HepG2 (cell line): ENCODE results near the gene CCDC74B. TPM values are rescaled to one million over a fixed set of nuclear protein-coding genes. Genes with fewer than 3 reads are reported as not detected.
"Not testable (repeated sequence)": the region's sequence is repeated elsewhere in the genome, so short reads cannot be mapped to it uniquely, and the experiment has no call there.

Experiments
- ATAC-seq: fragments of 200-7000 bp; cut with Tn5 transposase; 3 replicates; pipeline ENCODE4 v1.9.1; 2020; ENCODE audit warnings: mild to moderate bottlenecking, moderate library complexity
- BruUV-seq: library from RNA; stranded (reverse); fragments of 400-500 nt; replicated peaks from 2 replicates; lab custom pipeline; 2021; lab: Mats Ljungman, UMichigan
- CTCF ChIA-PET: fragments of 300-600 bp; formaldehyde crosslinking; extraction: SDS; loops from one replicate; lab custom pipeline; 2021; ENCODE audit warnings: low total read pairs, inconsistent platforms, low intra/inter-chr PET ratio; lab: Yijun Ruan, JAX
- POLR2A ChIA-PET: fragments of 350-600 bp; sonication (Branson Sonifier 250); formaldehyde crosslinking; loops from one replicate; lab custom pipeline; 2020; ENCODE audit warnings: antibody characterized with exemption, inconsistent platforms; lab: Yijun Ruan, JAX
- DNase-seq: peaks from one replicate; pipeline ENCODE4 v3.0.0-alpha.2; 2015; ENCODE audit warnings: low spot score
- FAIRE-seq: peaks from 3 replicates; lab custom pipeline; 2011; peaks lifted over from hg19 to GRCh38; lab: Jason Lieb, UNC
- H2AFZ ChIP-seq: one replicate; pipeline ENCODE4 v1.6.1; 2011; ENCODE audit warnings: low read length, inconsistent platforms
- H3K27ac ChIP-seq: fragments of 300-600 bp; 3 replicates; pipeline ENCODE4 v1.8.0; 2011; ENCODE audit warnings: mixed run types, mild to moderate bottlenecking, mixed read lengths, low read length, inconsistent platforms; ENCODE audit not compliant: insufficient read depth; ENCODE audit errors: extremely low read length
- H3K27me3 ChIP-seq, 2 experiments: fragments of 200-600 bp in 1 of 2; 2 replicates in 1 of 2; 3 replicates in 1 of 2; pipeline versions ENCODE4 v1.6.0 to v1.8.0; 2011; ENCODE audit warnings: low read length in 2 of 2, mild to moderate bottlenecking in 2 of 2, moderate library complexity in 2 of 2, inconsistent platforms in 1 of 2; ENCODE audit not compliant: insufficient read depth in 2 of 2, control insufficient read depth in 1 of 2
- H3K36me3 ChIP-seq, 2 experiments: fragments of 200-600 bp in 1 of 2; replicated peaks in 1 of 2; 2 replicates in 1 of 2; 3 replicates in 1 of 2; pipeline versions ENCODE4 v1.5.1 to v1.8.0; 2011; ENCODE audit warnings: low read length in 2 of 2, inconsistent platforms in 1 of 2; ENCODE audit not compliant: insufficient read depth in 2 of 2, control insufficient read depth in 1 of 2
- H3K4me1 ChIP-seq: 2 replicates; pipeline ENCODE4 v1.5.1; 2012; ENCODE audit warnings: low read length, inconsistent platforms; ENCODE audit not compliant: insufficient read depth
- H3K4me2 ChIP-seq: 2 replicates; pipeline ENCODE4 v1.6.0; 2011; ENCODE audit warnings: low read depth, low read length, inconsistent platforms
- H3K4me3 ChIP-seq, 3 experiments: fragments of 200-600 bp in 1 of 3; sonication (generic), shearing (Covaris generic) in 1 of 3; replicated peaks in 1 of 3; 2 replicates each; pipeline ENCODE4 v1.5.1; 2011 to 2016; ENCODE audit warnings: low read length in 3 of 3, inconsistent platforms in 2 of 3, low read depth in 2 of 3, mild to moderate bottlenecking in 2 of 3, control low read depth in 1 of 3, mixed read lengths in 1 of 3; ENCODE audit not compliant: insufficient read depth in 1 of 3
- H3K79me2 ChIP-seq: one replicate; pipeline ENCODE4 v1.6.1; 2011; ENCODE audit warnings: low read length, inconsistent platforms; ENCODE audit not compliant: insufficient read depth
- H3K9ac ChIP-seq: 2 replicates; pipeline ENCODE4 v1.6.0; 2011; ENCODE audit warnings: mild to moderate bottlenecking, low read depth, low read length, inconsistent platforms; ENCODE audit not compliant: insufficient read depth
- H3K9me3 ChIP-seq: 2 replicates; pipeline ENCODE4 v1.5.1; 2012; ENCODE audit warnings: mild to moderate bottlenecking, low read length
- H4K20me1 ChIP-seq: 2 replicates; pipeline ENCODE4 v1.6.0; 2011; ENCODE audit warnings: inconsistent platforms, mild to moderate bottlenecking, low read length, moderate library complexity; ENCODE audit not compliant: insufficient read depth
- AGO2 ChIP-seq: fragments of 200-400 bp; formaldehyde crosslinking; optimal IDR thresholded peaks from 2 replicates; pipeline ENCODE3; 2017; ENCODE audit warnings: mild to moderate bottlenecking, low read depth, low read length, moderate library complexity
- FOSL2 ChIP-seq: sonication (generic); formaldehyde crosslinking; IDR thresholded peaks from 2 replicates; pipeline ENCODE4 v1.4.0; 2020; ENCODE audit warnings: missing genetic modification reagents
- HNRNPL ChIP-seq: fragments of 200-400 bp; formaldehyde crosslinking; IDR thresholded peaks from 2 replicates; pipeline ENCODE4 v1.6.1; 2017; ENCODE audit warnings: mild to moderate bottlenecking, low read depth, low read length
- RBFOX2 ChIP-seq: fragments of 200-400 bp; formaldehyde crosslinking; IDR thresholded peaks from 2 replicates; pipeline ENCODE4 v1.6.1; 2017; ENCODE audit warnings: low read depth, mild to moderate bottlenecking, low read length
- ZKSCAN5 ChIP-seq: sonication (generic); formaldehyde crosslinking; IDR thresholded peaks from 2 replicates; pipeline ENCODE4 v1.5.1; 2020; ENCODE audit warnings: mild to moderate bottlenecking, missing genetic modification reagents
- ZMYM3 ChIP-seq: sonication (generic); formaldehyde crosslinking; IDR thresholded peaks from 2 replicates; pipeline ENCODE4 v1.5.1; 2020; ENCODE audit warnings: mild to moderate bottlenecking, missing genetic modification reagents
- ZNF768 ChIP-seq: sonication (generic); formaldehyde crosslinking; IDR thresholded peaks from 2 replicates; pipeline ENCODE4 v1.4.0; 2020; ENCODE audit warnings: missing genetic modification reagents
- ZSCAN22 ChIP-seq: sonication (generic); formaldehyde crosslinking; IDR thresholded peaks from 2 replicates; pipeline ENCODE4 v1.4.0; 2020; ENCODE audit warnings: mild to moderate bottlenecking, missing genetic modification reagents
- WGBS: methylation state at CpG from one replicate; pipeline ENCODE4 v1.1.6; 2017; ENCODE audit warnings: low lambda C conversion rate; 5-methylcytosine and 5-hydroxymethylcytosine counted together
- in situ Hi-C: cut with HindIII; loops from 2 replicates; pipeline ENCODE4 v1.10.0; 2017; ENCODE audit warnings: low pct_unique_long_range_greater_than_20kb; ENCODE audit not compliant: extremely low pct_ligation_motif_present
- intact Hi-C: fragments of 100-400 bp; cut with micrococcal nuclease; formaldehyde crosslinking; loops from one replicate; pipeline ENCODE4 v1.10.0; 2022; ENCODE audit not compliant: unreplicated experiment
- polyA plus RNA-seq, 8 experiments: library from polyadenylated mRNA; depleted of rRNA in 3 of 8; stranded (reverse) in 7 of 8; unstranded in 1 of 8; fragments of >200 nt; fragmentation: Illumina TruSeq in 4 of 8; extraction: Trizol in 4 of 8; gene quantifications; 2 replicates each; pipeline versions ENCODE4 v1.2.1 to v1.2.3, GENCODE V29; 2011 to 2016; ENCODE audit warnings: low read depth in 4 of 8, missing spikeins in 1 of 8, mixed read lengths in 1 of 8; ENCODE audit not compliant: insufficient read depth in 1 of 8
- total RNA-seq, 5 experiments: library from RNA; depleted of rRNA; stranded (reverse); fragments of >200 nt; fragmentation: Illumina TruSeq; extraction: Trizol; gene quantifications; 2 replicates each; pipeline ENCODE4 v1.2.3, GENCODE V29; 2016; ENCODE audit warnings: low read depth in 1 of 5

The CCDC74B gene
- total and polyA plus RNA-seq, 2 of the 13 experiments (the other 11 are each of a cell fraction or from before 2014, with no cell fraction given): 0.07 to 0.11 TPM

- not testable (repeated sequence) for FAIRE-seq
- intact Hi-C loops: loop anchor here (5.0 kb wide), 1 partner anchor 220 kb away; no protein-coding TSS in a partner anchor
- TF ChIP-seq AGO2 (peak; percentile 69), RBFOX2 (peak; percentile 26; the same call in 1 of the 2 replicates), HNRNPL (0 out of 2 replicates have a peak, but pooled peaks have one; percentile 18)
- TF ChIP-seq, all 625 proteins: peak for 3; not testable (repeated sequence) for 622
- H3K27me3 ChIP-seq, H3K79me2 ChIP-seq, H2AFZ ChIP-seq, BruUV-seq, H3K4me1 ChIP-seq, H4K20me1 ChIP-seq, H3K4me2 ChIP-seq, POLR2A ChIA-PET, H3K27ac ChIP-seq, H3K9me3 ChIP-seq, H3K9ac ChIP-seq, ATAC-seq, DNase-seq, H3K4me3 ChIP-seq: not testable (repeated sequence)
- H3K36me3 ChIP-seq: peaks cover 15 to 44% of the 10 kb centered on the region in 2 experiments; a peak in 4 of 5 replicates
- in situ Hi-C loops: loop anchor here (10.0 kb wide), 1 partner anchor 177 kb away; no protein-coding TSS in a partner anchor
- WGBS: 96% methylated on average over 9 of the region's 12 CpGs
- CTCF ChIA-PET: interaction anchor here (2.5 kb wide), 1 partner anchor 175 kb away, joined by 14 read pairs; no protein-coding TSS in a partner anchor
These were observed 12.4 kb upstream of the CCDC74B start for GRCh38 chr2:130157354-130157753.

- TF ChIP-seq ZSCAN22: no peak
- no peak for TF ChIP-seq FOSL2 (CRISPR knock-in tag)
- peak; percentile 99 for TF ChIP-seq ZNF768 (CRISPR knock-in tag)
- TF ChIP-seq ZMYM3 (CRISPR knock-in tag): peak; percentile 77; the same call in 1 of the 2 replicates
- TF ChIP-seq ZKSCAN5 (CRISPR knock-in tag): no peak
- peaks cover 16 to 49% of the 10 kb centered on the region in 2 experiments; a peak in 4 of 5 replicates for H3K36me3 ChIP-seq
- H3K4me2 ChIP-seq: no peak overlapping the region
- no peak for FAIRE-seq
- no peaks in the 10 kb centered on the region for H3K27me3 ChIP-seq
- H3K79me2 ChIP-seq: no peaks in the 10 kb centered on the region
- WGBS: 95% methylated on average over 9 of the region's 9 CpGs
- intact Hi-C loops (loop anchor here (1.0 to 5.0 kb wide), 2 partner anchors 176 to 219 kb away; no protein-coding TSS in a partner anchor), in situ Hi-C loops (loop anchor here (10.0 kb wide), 1 partner anchor 178 kb away; no protein-coding TSS in a partner anchor)
- H3K4me3 ChIP-seq: no peak overlapping the region
- no peak overlapping the region for H2AFZ ChIP-seq
- ChIA-PET POLR2A (interaction anchor here (1.1 kb wide), 2 partner anchors 25 to 186 kb away, joined by 3 to 5 read pairs; partner anchors contain the start of genes IMP4 and SMPD4), CTCF (interaction anchor here (2.5 kb wide), 1 partner anchor 176 kb away, joined by 14 read pairs; no protein-coding TSS in a partner anchor)
- ATAC-seq: no peak
- H3K4me1 ChIP-seq: no peaks in the 10 kb centered on the region
- H3K9ac ChIP-seq: no peak overlapping the region
- no TSS peak for BruUV-seq
- H4K20me1 ChIP-seq: no peaks in the 10 kb centered on the region
- H3K9me3 ChIP-seq: no peaks in the 10 kb centered on the region
- DNase-seq: no peak
- no peak overlapping the region for H3K27ac ChIP-seq
These were observed 11.7 kb upstream of the CCDC74B start for GRCh38 chr2:130156624-130157004.
